ENCODE results near the gene RETSAT.
"Not testable (repeated sequence)": the region's sequence is repeated elsewhere in the genome, so short reads cannot be mapped to it uniquely, and the experiment has no call there.

Gene RETSAT

DNA sequence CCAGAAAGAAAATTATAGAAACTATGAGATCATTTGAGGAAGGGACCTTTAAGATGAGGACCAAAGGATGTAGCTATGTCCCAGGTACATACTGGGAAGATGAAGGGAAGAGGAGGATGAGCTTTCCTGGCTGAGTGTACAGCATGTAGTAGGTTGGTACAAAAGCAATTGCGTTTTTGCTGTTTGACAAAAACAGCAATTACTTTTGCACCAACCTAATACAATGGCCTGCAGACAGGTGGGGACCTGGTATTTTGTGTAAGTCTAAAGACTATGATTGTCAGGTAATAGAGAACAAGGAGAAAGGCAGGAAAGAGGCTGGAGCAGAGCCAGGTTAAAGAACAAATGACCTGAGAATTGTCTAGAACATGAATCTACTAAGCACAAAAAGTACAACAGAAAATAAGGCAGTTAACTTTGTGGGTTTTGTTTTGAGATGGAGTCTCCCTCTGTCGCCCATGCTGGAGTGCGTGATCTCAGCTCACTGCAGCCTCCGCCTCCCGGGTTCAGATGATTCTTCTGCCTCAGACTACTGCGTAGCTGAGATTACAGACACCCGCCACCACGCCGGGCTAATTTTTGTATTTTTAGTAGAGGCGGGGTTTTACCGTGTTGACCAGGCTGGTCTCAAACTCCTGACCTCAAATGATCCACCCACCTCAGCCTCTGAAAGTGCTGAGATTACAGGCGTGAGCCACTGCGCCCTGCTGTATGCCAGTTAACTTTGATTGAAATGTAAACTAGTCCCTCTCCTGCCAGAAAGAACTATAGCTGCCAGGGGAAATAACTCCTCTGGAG is 23.3 kb downstream of the RETSAT start:
- no peak for DNase-seq

DNA sequence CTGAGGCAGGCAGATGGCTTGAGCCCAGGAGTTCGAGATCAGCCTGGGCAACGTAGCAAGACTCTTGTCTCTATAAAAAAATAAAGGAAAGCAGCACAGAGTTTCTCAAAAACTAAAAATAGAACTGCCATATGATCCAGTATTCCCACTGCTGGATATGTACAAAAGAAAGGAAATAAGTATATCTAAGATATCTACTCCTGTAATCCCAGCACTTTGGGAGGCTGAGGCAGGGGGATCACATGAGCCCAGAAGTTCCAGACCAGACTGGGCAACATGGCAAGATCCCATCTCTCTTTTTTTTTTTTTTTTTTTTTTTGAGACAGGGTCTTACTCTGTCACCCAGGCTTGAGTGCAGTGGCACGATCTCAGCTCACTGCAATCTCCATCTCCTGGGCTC is 24.6 kb downstream of the RETSAT start:
- DNase-seq, result not testable (repeated sequence)

DNA sequence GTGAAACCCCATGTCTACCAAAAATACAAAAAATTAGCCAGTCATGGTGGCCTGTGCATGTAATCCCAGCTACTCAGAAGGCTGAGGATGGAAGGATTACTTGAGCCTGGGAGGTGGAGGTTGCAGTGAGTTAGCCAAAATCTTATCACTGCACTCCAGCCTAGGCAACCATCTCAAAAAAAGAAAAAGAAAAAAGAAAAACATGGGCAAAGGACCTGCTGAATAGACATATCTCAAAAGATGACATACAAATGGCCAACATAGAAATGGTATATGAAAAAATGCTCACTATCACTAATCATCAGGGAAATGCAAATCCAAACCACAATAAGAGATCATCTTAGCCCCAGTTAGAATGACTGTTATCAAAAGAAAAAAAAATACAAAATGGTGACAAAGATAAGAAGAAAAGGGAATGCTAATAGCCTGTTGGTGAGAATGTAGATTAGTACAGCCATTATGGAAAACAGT is 25.1 kb downstream of the RETSAT start:
- DNase-seq, result no peak

DNA sequence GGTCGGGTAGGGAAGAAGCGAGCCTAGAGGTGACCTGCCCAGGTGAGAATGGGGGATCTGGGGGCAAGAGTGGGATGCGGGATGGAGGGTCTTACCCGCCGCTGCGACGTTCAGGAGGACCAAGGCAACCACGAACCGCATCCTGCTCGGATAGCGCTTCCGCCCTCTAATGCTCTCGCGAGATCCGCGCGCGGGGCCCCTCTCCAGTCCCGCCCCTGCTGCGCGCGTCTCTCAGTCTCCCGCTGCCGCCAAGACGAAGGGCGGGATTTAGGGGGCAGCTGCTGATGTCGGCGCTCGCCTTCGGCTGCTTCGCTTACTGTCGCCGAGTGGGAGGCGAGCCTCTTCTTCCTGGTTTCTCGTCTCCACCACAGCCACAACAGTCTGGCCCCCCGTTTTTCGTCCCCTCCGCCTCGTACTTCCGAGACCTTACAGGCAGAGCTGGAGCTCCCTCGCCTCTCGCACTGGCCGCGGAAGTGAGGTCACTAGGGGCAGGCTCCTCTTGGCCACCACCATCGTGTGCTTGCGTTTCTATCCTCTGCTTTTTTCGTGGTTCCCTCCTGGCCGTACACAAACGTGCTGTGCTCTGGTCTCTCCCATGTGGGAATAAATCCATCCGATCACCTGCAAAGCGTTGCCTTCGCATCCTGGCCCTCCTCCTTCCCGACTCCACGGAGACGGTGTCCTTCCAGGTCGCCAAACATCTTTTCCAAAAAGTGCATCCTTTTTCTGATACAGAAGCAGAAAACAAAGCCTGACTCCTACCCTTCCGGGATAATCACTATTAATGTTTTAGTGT is 26.3 kb downstream of the RETSAT start, which contains the start of gene TGOLN2:
TSS of gene TGOLN2 (minus strand) at position 168 of the 796 bp plus-strand sequence. CDS start at position 141, 27 bp downstream.
- DNase-seq, result peak; percentile 94

DNA sequence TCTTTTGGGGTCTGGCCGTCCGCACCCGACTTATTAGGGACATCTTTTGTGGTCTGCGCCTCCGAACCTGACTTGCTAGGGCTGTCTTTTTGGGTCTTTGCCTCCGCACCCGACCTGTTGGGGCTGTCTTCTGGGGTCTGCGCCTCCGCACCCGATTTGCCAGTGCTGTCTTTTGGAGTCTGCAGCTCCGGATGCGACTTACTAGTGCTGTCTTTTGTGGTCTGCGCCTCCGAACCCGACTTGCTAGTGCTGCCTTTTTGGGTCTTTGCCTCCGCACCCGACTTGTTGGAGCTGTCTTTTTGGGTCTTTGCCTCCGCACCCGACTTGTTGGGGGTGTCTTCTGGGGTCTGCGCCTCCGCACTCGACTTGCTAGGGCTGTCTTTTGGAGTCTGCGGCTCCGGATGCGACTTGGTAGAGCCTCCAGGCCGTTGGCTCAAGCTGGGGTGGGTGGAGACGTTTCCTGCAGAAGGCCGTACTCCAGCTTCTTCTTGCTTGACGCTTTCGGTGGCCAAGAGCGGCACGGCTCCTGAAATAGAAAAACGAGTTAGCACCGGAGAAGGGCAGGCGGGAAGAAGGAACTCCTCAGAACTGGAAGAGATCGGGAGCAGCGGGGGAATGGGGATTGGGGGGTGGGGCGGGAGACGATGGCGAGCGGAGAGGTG is 27.0 kb downstream of the RETSAT start:
- DNase-seq, result peak; percentile 70

DNA sequence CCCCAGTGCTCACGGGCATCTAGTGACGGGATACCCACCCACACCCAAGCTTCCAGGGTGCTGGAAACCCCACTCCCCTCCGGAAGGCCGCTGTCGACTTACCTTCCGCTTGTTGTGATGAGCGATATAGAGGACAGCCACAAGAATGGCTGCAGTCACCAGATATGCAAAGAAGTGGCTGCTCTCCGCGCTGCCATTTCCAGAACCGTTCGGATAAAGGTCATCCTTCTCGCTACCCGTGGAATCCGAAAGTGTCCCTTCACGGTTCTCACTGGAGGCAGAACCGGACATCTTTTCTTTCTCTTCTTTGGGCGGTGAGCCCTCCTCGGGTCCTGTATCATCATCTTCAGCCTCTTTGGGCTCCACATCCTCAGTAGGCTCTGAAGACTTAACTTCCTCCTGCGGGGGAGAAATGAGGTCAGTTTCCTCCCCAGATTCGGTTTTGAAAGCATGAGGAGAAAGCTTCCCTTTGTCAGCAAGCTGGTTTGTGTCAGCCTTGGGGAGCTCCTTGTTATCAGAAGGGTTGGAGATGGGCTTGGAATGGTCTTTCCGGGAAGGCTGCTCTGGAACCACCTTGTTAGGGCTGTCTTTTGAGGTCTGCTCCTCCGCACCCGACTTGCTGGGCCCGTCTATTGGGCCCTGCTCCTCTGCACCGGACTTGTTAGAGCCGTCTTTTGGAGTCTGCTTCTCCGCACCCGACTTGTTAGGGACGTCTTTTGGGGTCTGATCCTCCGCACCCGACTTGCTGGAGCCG is 27.7 kb downstream of the RETSAT start:
- DNase-seq, result no peak

DNA sequence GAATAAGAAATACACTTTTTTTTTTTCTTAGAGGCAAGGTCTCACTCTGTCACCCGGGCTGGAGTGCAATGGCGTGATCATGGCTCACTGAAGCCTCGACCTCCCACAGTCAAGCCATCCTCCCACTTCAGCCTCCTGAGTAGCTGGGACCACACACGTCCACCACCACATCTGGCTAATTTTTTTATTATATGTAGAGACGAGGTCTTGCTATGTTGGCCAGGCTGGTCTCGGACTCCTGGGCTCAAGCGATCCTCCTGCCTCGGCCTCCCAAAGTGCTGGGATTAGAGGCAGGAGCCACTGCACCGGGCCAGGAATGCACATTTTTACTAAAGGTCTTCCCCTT is 28.9 kb downstream of the RETSAT start:
- DNase-seq, result no peak

DNA sequence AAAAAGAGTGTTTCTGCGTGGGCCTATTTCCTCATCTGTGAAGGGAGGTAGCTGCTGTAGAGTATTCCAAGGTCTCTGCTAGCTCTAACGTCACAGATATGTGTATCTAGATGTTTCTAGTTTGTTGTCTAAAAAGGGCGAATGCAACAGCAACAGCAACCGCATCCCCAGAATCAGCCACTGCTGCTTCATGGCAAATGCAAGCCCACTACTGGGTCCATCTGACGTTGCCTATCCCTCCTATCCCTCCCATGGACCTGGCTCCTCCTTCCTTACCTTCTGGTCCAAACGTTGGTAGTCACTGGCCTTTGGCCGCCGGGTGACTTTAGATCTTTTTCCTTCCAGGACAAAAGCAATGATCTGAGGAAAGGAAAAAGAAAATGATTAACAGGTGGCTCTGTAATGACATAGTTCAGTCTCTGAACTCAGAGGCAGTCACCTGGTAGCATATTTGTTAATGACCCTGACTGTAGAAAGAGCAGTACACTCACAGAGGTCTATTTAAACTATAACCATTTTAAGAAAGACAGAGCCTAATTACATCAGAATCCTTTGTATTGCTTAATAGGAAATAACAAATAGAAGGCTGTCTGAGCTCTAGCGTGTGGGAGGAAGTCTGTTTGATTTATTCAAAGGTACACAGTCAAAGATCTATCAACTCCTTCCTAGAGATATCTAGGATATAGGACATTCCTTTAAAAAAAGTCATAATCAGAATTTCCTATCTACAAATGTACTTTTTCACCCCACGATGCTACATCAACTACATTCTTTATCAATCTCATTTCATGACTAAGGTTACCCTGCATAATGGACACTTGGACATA is 29.5 kb downstream of the RETSAT start:
- no peak for DNase-seq

DNA sequence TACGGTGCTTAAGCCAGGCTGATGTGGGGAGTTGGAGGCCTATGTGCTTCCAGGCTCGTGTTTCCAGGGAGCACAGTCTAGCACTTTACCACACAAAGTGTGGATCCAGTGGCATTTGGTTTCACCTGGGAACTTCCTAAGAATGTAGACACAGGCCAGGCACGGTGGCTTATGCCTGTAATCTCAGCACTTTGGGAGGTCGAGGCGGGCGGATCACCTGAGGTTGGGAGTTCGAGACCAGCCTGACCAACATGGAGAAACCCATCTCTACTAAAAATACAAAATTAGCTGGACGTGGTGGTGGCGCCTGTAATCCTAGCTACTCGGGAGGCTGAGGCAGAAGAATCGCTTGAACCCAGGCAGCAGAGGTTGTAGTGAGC is 30.4 kb downstream of the RETSAT start:
- DNase-seq, result not testable (repeated sequence)

DNA sequence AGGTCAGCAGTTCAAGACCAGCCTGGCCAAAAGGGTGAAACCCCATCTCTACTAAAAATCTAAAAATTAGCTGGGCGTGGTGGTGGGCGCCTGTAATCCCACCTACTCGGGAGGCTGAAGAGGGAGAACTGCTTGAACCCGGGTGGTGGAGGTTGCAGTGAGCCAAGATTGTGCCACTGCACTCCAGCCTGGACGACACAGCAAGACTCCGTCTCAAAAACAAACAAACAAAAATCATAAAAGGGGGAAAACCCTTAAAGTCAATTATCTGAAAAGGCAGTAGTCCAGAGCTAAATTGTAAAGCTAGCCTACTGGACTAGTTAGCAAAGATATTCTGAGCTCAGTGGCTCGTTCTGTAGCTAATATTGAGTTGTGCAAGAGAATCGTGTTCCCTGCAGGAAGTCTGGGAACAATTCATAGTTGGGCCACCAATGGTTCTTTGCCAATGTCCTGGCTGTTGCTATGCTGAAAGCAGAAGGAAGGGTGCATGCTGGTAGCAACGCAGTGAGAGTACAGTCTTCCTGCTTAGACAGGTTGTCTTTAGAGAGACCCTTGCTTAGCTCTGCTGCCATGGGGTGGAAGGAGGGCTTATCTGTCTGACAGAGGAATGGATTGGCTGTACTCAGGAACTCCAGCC is 30.9 kb downstream of the RETSAT start:
- no peak for DNase-seq

DNA sequence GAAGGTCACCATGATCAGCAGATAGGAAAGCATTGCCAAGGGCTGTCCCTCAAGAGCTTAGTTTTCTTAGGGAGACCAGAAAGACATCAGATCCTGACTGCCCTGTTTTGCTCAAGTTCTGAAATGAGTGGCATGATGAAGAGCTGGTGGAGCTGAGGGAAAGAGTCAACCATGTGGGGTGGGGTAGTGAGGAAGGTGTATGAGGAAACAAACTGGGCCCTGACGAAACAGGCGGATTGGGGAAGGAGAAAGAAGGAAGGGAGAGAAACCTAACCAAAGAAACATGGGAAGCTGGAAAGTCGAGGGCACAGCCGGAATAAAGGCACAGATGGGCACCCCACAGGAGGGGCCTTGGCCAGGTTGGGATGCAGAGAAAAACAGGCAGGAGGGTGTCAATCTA is 34.5 kb downstream of the RETSAT start:
- DNase-seq, result no peak

DNA sequence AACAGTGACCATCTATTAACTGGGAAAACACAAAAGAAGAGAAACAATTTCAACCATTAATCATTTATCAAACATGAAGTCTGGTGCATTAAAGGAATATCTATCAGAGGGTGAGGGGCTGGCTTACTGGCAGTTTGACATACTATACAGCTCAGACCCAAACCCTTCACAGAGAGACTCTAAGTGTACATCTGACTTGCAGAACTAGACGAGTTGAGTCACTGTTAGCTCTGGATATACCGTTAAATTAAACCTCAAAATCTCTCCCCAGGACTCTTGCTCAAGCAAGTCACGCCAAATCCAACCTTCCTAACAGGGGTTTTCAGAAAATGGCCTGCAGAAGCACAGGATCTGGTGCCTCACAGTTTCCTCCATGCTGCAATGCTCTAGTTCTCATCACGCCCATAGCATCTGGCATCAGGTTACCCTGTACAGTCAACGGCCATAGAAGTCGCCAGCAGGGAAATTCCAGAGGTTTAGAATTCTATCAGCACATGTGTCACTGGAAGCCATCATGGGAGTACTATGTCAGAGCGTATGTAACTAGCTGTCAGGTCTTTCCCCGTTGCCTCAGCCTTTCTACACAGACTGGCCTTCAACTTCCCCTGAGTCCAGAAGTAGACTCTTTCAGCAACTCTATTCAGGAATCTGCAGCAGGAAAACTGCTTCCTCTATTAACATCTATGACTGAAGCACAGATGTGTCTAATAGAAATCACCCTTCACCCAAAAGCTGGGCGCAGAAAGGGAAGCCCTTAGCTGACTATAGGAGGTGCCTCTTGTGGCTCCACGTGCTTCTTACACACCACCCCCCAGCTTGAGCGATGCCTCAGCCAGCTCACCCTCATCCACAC is 35.9 kb downstream of the RETSAT start:
- DNase-seq, result no peak

DNA sequence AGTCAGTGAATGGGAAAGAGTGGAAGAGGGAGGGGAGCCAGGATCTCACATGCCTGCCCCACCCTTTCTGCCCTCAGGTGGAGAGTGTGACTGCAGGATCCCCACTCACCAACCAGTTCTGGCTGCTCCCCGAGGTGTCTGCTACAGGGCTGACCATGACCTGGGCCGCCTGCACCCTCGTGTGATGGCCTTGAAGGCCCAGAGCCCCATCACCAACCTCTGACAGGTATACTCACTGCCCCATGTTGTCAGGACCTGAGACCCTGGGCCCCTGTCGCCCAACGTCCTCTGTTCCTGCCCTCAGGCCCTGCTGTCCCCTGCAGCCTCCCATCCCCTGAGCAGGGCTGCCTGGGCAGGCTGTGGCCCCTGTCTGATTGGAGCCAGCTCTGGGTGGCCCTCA is 38.4 kb downstream of the RETSAT start:
- DNase-seq, result not testable (repeated sequence)

DNA sequence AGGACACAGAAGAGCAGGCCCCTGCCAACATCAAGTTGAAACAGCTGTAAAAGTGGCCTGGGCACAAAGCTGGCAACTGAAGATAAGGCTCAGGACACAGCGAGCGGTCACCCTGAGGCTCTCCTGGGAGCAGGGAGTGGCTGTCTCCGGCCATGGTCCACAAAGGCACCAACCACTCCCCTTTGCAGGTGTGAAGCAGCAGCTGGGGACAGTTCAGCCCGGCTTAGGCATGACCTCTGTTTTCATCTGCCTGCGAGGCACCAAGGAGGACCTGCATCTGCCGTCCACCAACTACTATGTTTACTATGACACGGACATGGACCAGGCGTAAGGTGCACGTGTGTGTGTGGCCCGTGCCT is 39.5 kb downstream of the RETSAT start:
- DNase-seq, result no peak

DNA sequence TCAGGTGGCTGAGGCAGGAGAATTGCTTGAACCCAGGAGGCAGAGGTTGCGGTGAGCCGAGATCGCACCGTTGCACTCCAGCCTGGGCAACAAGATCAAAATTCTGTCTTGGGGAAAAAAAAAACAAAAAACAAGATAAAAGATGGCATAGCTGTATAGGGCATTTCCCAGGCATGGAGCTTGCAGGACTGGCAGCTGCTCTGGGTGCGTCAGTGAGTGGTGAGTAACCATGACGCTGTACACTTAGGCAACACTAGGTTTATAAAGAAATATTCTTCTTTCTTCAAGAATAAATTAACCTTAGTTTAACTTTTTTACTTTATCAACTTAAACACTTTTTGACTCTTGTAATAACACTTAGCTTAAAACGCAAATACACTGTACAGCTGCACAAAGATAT is 41.9 kb downstream of the RETSAT start:
- DNase-seq, result no peak

DNA sequence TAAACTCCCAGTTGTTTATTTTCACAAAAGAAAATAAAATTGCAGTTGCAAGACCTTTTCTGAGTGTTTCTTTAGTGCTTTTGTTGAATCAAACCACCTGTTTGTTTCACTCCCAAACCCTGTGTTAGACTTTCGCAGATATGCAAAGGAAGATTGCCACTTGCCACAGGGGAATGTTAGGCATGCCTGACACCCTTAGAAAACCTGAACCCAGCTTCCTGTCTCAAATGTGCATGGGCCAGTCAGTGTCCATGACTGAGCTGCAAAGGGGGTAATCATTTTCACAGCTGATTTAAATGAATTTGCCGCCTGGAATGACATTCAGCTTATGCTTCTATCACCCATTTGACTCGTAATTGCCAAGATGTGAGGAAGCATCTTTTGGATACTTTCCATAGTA is 44.0 kb downstream of the RETSAT start:
- no peak for DNase-seq

DNA sequence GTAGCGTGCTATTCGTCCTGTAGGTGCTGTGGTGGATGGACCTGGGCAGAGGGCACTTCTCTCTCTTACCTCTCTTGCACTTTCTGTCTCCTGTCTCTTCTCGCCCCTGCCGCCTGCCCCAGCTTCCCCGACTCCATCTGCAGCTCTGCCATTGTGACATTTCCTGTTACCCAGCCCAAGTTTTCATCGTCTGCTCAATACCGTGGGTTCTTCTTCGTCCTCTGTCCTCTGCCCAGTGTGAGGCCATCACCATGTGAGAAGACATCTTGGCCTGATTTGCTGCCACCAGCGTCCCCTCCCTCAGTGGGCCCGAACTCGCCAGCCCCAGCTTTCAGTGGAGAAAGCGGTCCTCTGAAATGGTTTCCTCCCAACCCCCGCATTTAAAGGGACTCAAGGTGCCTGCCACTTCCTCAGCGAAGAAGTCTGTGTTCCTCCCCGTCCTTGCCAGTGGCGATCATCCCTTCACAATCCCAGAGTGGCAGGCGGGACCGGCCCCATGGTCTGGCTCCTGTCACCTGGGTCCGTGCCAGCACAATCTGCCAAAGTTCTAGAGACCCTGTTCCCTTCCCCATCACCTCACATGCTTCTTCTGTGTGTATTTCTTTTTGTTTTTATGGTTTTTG is 44.5 kb downstream of the RETSAT start:
- DNase-seq, result no peak

DNA sequence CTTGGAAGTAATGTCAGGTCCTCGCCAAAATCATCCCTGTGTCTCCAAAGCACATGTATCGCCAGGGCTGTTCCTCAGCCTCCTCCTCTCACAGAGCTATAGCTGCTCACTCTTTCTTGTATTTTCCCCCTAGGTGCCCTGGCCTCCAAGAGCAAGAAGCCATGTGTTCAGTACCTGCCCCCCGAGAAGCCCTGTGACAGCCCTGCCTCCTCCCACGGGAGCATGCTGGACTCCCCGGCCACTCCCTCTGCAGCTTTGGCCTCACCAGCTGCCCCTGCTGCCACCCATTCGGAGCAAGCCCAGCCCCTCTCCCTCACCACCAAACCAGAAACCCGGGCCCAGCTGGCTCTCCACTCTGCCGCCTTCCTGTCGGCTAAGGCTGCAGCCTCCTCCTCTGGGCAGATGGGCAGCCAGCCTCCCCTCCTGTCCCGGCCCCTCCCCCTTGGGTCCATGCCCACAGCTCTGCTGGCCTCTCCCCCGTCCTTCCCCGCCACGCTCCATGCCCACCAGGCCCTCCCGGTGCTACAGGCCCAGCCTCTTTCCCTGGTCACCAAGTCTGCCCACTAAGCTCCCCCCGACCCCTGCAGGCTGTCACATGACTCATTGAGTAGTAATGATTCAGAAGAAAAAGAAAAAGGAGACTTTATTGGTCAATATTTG is 45.3 kb downstream of the RETSAT start:
- peak; percentile 57 for DNase-seq

DNA sequence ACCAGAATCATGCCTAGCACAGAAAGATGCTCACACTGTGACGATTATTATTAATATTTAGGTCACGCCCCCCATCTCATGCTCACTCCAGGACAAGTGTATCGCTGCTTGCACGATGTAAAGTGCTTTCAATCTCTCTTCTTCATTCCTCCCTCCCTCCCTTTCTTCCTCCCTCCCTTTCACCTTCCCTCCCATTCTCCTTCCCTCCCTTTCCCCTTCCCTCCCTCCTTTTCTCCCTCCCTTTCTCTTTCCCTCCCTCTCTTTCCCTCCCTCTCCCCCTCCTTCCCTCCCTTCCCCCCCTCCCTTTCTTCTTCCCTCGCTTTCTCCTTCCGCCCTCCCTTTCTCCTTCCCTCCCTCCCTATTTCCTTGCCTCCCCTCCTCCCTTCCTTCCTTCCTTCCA is 46.1 kb downstream of the RETSAT start:
- no peak for DNase-seq

DNA sequence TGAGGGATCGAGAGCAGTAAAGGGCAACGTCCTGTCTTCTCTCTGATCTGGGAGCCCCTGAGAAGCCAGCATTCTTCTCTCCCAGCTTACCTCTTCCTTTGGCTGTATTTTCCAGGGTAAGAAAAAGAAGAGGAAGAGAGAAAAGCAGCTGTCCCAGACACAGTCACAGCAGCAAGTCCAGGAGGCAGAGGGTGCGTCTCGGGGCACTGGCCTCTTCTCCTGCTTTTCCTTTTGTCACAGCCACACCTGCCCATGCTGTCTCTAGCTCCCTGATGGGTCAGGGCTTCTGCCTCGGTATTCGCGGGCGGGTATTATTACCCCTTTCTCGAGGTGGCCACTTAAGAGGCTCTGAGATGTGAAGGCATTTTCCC is 46.8 kb downstream of the RETSAT start:
- DNase-seq, result no peak

All from islet precursor cell (in vitro differentiated cells).